ENCODE results near the gene CD3D.
A peak's percentile ranks its signal among the peaks of the same experiment; 100 is the strongest.

Gene CD3D

DNA sequence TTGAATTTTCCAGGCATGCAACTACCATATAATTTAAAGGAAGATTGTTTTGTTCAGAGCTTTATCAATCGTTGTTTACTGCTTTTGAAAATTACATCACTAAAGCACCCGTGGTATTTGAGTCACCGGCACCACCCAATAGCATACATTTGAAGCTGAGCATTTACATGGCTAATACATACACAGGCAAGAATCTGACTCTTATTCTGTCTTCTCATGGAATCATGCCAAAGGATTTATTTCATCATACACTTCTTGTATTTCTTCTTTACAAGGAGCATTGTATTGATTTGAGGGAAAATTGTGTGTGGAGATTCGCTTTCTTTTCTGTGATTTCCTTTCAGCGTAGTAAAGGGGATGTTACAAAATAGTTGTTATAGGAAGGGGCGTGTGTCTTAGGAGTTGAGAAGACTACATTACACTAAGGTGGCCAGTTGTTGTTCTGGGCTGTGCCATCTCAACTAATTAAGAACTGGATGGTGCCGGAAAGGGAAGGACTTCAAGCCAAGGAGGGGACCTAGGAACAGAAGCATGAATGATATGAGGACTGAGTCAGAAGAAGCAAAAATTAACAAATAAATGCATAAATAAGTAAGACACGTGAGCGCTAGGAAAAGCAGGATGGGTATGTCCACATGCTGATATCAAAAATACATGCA, 50.9 kb downstream of the CD3D start:
- H3K27me3 ChIP-seq, result peaks cover 6% of the 10 kb centered on the region
- peak overlapping the region; percentile 57 for H3K27ac ChIP-seq
- H3K36me3 ChIP-seq, result no peaks in the 10 kb centered on the region
- H3K9me3 ChIP-seq, result no peaks in the 10 kb centered on the region
- peak overlapping the region; percentile 1 to 19 for H3K4me3 ChIP-seq (ENCODE audit: low read depth in 1 of 2, low read length in 1 of 2)
- TF ChIP-seq, protein P1, sequence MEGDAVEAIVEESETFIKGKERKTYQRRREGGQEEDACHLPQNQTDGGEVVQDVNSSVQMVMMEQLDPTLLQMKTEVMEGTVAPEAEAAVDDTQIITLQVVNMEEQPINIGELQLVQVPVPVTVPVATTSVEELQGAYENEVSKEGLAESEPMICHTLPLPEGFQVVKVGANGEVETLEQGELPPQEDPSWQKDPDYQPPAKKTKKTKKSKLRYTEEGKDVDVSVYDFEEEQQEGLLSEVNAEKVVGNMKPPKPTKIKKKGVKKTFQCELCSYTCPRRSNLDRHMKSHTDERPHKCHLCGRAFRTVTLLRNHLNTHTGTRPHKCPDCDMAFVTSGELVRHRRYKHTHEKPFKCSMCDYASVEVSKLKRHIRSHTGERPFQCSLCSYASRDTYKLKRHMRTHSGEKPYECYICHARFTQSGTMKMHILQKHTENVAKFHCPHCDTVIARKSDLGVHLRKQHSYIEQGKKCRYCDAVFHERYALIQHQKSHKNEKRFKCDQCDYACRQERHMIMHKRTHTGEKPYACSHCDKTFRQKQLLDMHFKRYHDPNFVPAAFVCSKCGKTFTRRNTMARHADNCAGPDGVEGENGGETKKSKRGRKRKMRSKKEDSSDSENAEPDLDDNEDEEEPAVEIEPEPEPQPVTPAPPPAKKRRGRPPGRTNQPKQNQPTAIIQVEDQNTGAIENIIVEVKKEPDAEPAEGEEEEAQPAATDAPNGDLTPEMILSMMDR (IDR thresholded peaks at IDR 0.05), result no peak
- peaks cover 15 to 18% of the 10 kb centered on the region in 2 experiments for H3K4me1 ChIP-seq (ENCODE audit: control insufficient read depth in 1 of 2, insufficient read depth in 1 of 2, low read depth in 1 of 2, low read length in 1 of 2)

DNA sequence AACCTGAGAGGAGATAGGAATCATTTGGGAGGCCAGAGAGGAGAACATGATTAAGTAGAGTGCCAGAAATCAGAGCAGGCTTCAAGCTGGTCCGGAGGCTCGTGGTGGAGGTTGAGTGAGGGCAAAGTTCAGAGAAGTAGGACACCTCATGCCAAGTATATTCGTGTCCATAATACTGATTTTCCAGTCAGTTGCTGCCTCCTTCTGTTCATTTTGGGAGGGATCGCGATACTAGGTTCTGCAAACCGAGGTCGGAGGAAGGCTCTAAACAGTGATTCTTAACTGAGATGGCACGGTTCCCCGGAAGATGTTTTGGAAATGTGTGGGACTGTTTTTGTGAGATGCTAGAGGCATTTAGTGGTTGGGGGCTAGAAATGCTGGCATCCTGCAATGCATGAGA, 51.6 kb downstream of the CD3D start:
- peaks cover 6% of the 10 kb centered on the region for H3K27me3 ChIP-seq
- TF ChIP-seq, protein P1 (IDR thresholded peaks at IDR 0.05), result peak; percentile 38
- peak overlapping the region in 1 of 2 experiments; percentile 19 for H3K4me3 ChIP-seq (ENCODE audit: low read depth in 1 of 2, low read length in 1 of 2)
- peaks cover 15 to 18% of the 10 kb centered on the region in 2 experiments for H3K4me1 ChIP-seq (ENCODE audit: control insufficient read depth in 1 of 2, insufficient read depth in 1 of 2, low read depth in 1 of 2, low read length in 1 of 2)
- H3K36me3 ChIP-seq, result no peaks in the 10 kb centered on the region
- H3K27ac ChIP-seq, result peak overlapping the region; percentile 57
- H3K9me3 ChIP-seq, result no peaks in the 10 kb centered on the region

DNA sequence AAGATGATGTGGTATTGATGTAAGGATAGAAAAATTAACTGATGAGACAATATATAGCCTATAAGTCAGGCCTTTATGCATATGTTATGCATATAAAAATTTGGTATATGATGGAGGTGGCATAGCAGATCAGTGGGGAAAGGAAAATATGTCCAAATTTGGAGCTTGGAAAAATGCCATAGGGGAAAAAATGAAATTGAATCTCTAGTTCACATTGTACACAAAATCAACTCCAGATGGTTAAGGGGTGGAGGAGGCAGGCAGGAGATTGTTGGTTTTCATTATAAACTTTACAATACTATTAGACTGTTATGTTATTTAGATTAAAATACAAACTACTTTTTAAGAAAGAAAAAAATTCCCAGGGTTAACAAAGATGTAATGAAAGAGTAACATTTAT, 53.1 kb downstream of the CD3D start:
- Histone ChIP-seq H3K4me3 (ENCODE audit: low read depth in 1 of 2, low read length in 1 of 2) (no peak overlapping the region), H3K27me3 (no peaks in the 10 kb centered on the region), H3K9me3 (no peaks in the 10 kb centered on the region), H3K4me1 (ENCODE audit: control insufficient read depth in 1 of 2, insufficient read depth in 1 of 2, low read depth in 1 of 2, low read length in 1 of 2) (peaks cover 15 to 18% of the 10 kb centered on the region in 2 experiments), H3K27ac (no peak overlapping the region), H3K36me3 (no peaks in the 10 kb centered on the region)
- TF ChIP-seq, protein P1 (IDR thresholded peaks at IDR 0.05), result no peak

Measured in neutrophil (primary cell).